ENCODE results near the gene TNK1. TPM values are rescaled to one million over a fixed set of nuclear protein-coding genes. Genes with fewer than 3 reads are reported as not detected.

The TNK1 gene
- total RNA-seq, 1 experiment from 2014 or later: 10.1 TPM

DNA sequence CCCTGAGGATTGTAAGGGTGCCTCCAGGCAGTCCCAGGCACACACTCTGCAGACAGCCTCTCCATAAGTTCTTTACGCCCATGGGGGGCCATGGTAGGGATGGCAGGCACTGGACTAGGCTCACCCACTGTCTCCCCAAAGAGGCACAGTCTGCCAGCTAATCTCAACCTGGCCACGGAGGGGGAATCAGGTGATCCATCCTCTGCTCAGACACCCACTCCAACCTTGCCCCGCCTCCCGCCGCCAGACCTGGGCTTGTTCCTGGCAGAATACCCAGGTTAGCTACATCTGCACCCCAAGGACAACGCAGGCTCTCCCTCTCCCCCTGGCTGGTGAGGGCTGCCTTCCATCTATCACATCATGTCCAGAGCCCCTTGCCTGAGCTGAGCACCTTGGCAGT is 28.0 kb downstream of the TNK1 start:
- Histone ChIP-seq H2AFZ (ENCODE audit: low read length) (no peak overlapping the region), H2BK120ac (ENCODE audit: low read depth, low read length, poor library complexity, severe bottlenecking) (no peak overlapping the region), H4K8ac (replicated peaks; ENCODE audit: insufficient read length, low read depth, low read length) (no peak overlapping the region), H2AK5ac (ENCODE audit: insufficient read length, low read length) (no peak overlapping the region), H2BK12ac (ENCODE audit: insufficient read length, low read depth, low read length) (no peak overlapping the region), H4K91ac (ENCODE audit: insufficient read length, low read depth, low read length) (no peak overlapping the region), H3K9ac (ENCODE audit: extremely low read depth, insufficient read length, low read length) (no peak overlapping the region), H4K5ac (ENCODE audit: insufficient read length, low read depth, low read length) (no peak overlapping the region), H3K27me3 (ENCODE audit: insufficient read depth, low read length) (no peaks in the 10 kb centered on the region), H3K27ac (ENCODE audit: insufficient read length, low read depth, low read length) (no peak overlapping the region), H3K4me1 (ENCODE audit: insufficient read depth, low read length) (no peaks in the 10 kb centered on the region; the same call in 1 of the 2 replicates), H2BK15ac (ENCODE audit: low read depth, low read length) (no peak overlapping the region), H2BK5ac (ENCODE audit: insufficient read length, low read length) (no peak overlapping the region), H2BK20ac (ENCODE audit: low read depth, low read length, poor library complexity, severe bottlenecking) (no peak overlapping the region), H3K56ac (ENCODE audit: insufficient read length, low read depth, low read length) (no peak overlapping the region), H3K4ac (ENCODE audit: low read depth, low read length) (no peak overlapping the region), H3K18ac (ENCODE audit: insufficient read length, low read depth, low read length) (no peak overlapping the region), H3K9me3 (ENCODE audit: control insufficient read depth, low read depth, low read length) (no peaks in the 10 kb centered on the region), H3T11ph (ENCODE audit: low read length) (no peak overlapping the region), H3K79me1 (ENCODE audit: insufficient read depth, low read depth, low read length, poor library complexity, severe bottlenecking) (no peaks in the 10 kb centered on the region), H3K23ac (ENCODE audit: insufficient read length, low read depth, low read length) (no peak overlapping the region), H3K79me2 (ENCODE audit: insufficient read depth, low read length) (no peaks in the 10 kb centered on the region), H3K23me2 (ENCODE audit: insufficient read length, low read depth, low read length, poor library complexity, severe bottlenecking) (peaks cover 5% of the 10 kb centered on the region), H3K4me2 (ENCODE audit: insufficient read depth, insufficient read length, low read length) (no peak overlapping the region), H4K20me1 (ENCODE audit: control insufficient read depth, insufficient read depth, insufficient read length) (no peaks in the 10 kb centered on the region), H3K14ac (ENCODE audit: insufficient read depth, low read length) (no peak overlapping the region)
- H3K36me3 Mint-ChIP-seq (ENCODE audit: insufficient read depth in 1 of 3, low read depth in 3 of 3): peaks cover 16 to 36% (median 27%) of the 10 kb centered on the region in 3 experiments
- H3K27ac Mint-ChIP-seq: peak overlapping the region in 1 of 3 experiments; percentile 28; a peak in 1 of 7 replicates
- H3K9me3 Mint-ChIP-seq: peaks cover 0 to 2% of the 10 kb centered on the region in 2 experiments; a peak in 1 of 5 replicates
- TF ChIP-seq, protein P1, sequence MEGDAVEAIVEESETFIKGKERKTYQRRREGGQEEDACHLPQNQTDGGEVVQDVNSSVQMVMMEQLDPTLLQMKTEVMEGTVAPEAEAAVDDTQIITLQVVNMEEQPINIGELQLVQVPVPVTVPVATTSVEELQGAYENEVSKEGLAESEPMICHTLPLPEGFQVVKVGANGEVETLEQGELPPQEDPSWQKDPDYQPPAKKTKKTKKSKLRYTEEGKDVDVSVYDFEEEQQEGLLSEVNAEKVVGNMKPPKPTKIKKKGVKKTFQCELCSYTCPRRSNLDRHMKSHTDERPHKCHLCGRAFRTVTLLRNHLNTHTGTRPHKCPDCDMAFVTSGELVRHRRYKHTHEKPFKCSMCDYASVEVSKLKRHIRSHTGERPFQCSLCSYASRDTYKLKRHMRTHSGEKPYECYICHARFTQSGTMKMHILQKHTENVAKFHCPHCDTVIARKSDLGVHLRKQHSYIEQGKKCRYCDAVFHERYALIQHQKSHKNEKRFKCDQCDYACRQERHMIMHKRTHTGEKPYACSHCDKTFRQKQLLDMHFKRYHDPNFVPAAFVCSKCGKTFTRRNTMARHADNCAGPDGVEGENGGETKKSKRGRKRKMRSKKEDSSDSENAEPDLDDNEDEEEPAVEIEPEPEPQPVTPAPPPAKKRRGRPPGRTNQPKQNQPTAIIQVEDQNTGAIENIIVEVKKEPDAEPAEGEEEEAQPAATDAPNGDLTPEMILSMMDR (conservative IDR thresholded peaks at IDR 0.05): no peak
- no CpG with 5 or more reads among the region's 6 CpGs for WGBS (ENCODE audit: extremely low coverage, insufficient read length, low lambda C conversion rate)
- H3K27me3 Mint-ChIP-seq (ENCODE audit: low read depth): no peaks in the 10 kb centered on the region
- peaks cover 18 to 38% of the 10 kb centered on the region in 2 experiments for H3K4me1 Mint-ChIP-seq
- DNase-seq: no peak
- no peak overlapping the region; a peak in 1 of 5 replicates for H3K4me3 Mint-ChIP-seq

Data from H9 (cell line).